SK-N-SH treated with all-trans-retinoic acid at 6 μM for 48 hours (cell line): ENCODE results near the gene RASA3.

ENCODE experiments used
- ARNTL ChIP-seq: fragments of 450-650 bp; formaldehyde crosslinking; IDR thresholded peaks from 2 replicates; pipeline ENCODE4 v1.5.0; 2020; ENCODE audit warnings: low read depth, mild to moderate bottlenecking, moderate library complexity, borderline replicate concordance
- CREB5 ChIP-seq: fragments of 250-450 bp; sonication (Bioruptor Pico); IDR thresholded peaks from 2 replicates; pipeline ENCODE4 v1.5.1; 2020; ENCODE audit warnings: low read depth, mild to moderate bottlenecking, moderate library complexity
- TCF4 ChIP-seq: fragments of 250-450 bp; sonication (Bioruptor Pico); IDR thresholded peaks from 2 replicates; pipeline ENCODE4 v1.8.0; 2021; ENCODE audit warnings: mild to moderate bottlenecking, moderate library complexity, borderline replicate concordance
- ZFP30 ChIP-seq: fragments of 450-650 bp; formaldehyde crosslinking; IDR thresholded peaks from 2 replicates; pipeline ENCODE4 v1.5.0; 2022; ENCODE audit warnings: mild to moderate bottlenecking, moderate library complexity
- ZNF70 ChIP-seq: fragments of 450-650 bp; formaldehyde crosslinking; IDR thresholded peaks from 2 replicates; pipeline ENCODE4 v1.5.0; 2020; ENCODE audit warnings: mild to moderate bottlenecking, moderate library complexity
- TF ChIP-seq, protein P1 (sequence below): fragments of 250-450 bp; sonication (Bioruptor Pico); IDR thresholded peaks from 2 replicates; pipeline ENCODE4 v1.8.0; 2021; ENCODE audit warnings: low read depth, mild to moderate bottlenecking, moderate library complexity, borderline replicate concordance

GRCh38 chr13:114082849-114083645 lies 49.4 kb downstream of the RASA3 start:
- TF ChIP-seq ZFP30 (CRISPR knock-in tag) (no peak), CREB5 (no peak), ZNF70 (CRISPR knock-in tag) (no peak), TCF4 (CRISPR knock-in tag) (no peak), ARNTL (CRISPR knock-in tag) (no peak)
- TF ChIP-seq, protein P1, sequence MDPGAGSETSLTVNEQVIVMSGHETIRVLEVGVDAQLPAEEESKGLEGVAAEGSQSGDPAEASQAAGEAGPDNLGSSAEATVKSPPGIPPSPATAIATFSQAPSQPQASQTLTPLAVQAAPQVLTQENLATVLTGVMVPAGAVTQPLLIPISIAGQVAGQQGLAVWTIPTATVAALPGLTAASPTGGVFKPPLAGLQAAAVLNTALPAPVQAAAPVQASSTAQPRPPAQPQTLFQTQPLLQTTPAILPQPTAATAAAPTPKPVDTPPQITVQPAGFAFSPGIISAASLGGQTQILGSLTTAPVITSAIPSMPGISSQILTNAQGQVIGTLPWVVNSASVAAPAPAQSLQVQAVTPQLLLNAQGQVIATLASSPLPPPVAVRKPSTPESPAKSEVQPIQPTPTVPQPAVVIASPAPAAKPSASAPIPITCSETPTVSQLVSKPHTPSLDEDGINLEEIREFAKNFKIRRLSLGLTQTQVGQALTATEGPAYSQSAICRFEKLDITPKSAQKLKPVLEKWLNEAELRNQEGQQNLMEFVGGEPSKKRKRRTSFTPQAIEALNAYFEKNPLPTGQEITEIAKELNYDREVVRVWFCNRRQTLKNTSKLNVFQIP (CRISPR knock-in tag), result no peak
